Immature natural killer cell (primary cell): ENCODE results near the gene PCDH17. TPM values are rescaled to one million over a fixed set of nuclear protein-coding genes. Genes with fewer than 3 reads are reported as not detected.

ENCODE experiments used
- DNase-seq, 3 donors: peaks; one replicate each; pipeline ENCODE4 v3.0.0; 2022; ENCODE audit warnings: mixed read lengths in 1 of 3
- H3K27ac Mint-ChIP-seq, 6 donors: one replicate each; pipeline ENCODE4 v1.8.0; 2020; ENCODE audit warnings: mixed read lengths in 6 of 6, mild to moderate bottlenecking in 5 of 6, inconsistent platforms in 4 of 6, moderate library complexity in 3 of 6
- H3K27me3 Mint-ChIP-seq, 3 donors: one replicate each; pipeline ENCODE4 v1.8.0; 2020 to 2021; ENCODE audit warnings: low read depth in 3 of 3, mild to moderate bottlenecking in 3 of 3, mixed read lengths in 3 of 3, moderate library complexity in 3 of 3, inconsistent platforms in 1 of 3
- H3K36me3 Mint-ChIP-seq, 3 donors: one replicate each; pipeline ENCODE4 v1.8.0; 2020; ENCODE audit warnings: mixed read lengths in 3 of 3, inconsistent platforms in 2 of 3, mild to moderate bottlenecking in 2 of 3
- H3K4me1 Mint-ChIP-seq, 2 donors: one replicate each; pipeline ENCODE4 v1.8.0; 2020; ENCODE audit warnings: inconsistent platforms in 2 of 2, mild to moderate bottlenecking in 2 of 2, mixed read lengths in 2 of 2, moderate library complexity in 1 of 2
- H3K4me3 Mint-ChIP-seq, 5 donors: one replicate each; pipeline ENCODE4 v1.8.0; 2020; ENCODE audit warnings: mild to moderate bottlenecking in 5 of 5, mixed read lengths in 5 of 5, inconsistent platforms in 3 of 5, moderate library complexity in 3 of 5
- H3K9me3 Mint-ChIP-seq, 6 donors: one replicate each; pipeline ENCODE4 v1.8.0; 2020; ENCODE audit warnings: mild to moderate bottlenecking in 6 of 6, mixed read lengths in 6 of 6, inconsistent platforms in 4 of 6, moderate library complexity in 3 of 6
- polyA plus RNA-seq, 3 donors: library from polyadenylated mRNA; unstranded; fragments of 300-500 nt; fragmentation: Illumina TruSeq; gene quantifications; one replicate each; pipeline ENCODE4 v1.2.3, GENCODE V29; 2021

PCDH17 gene
- polyA plus RNA-seq, 3 donors from 2014 or later: not detected

DNA sequence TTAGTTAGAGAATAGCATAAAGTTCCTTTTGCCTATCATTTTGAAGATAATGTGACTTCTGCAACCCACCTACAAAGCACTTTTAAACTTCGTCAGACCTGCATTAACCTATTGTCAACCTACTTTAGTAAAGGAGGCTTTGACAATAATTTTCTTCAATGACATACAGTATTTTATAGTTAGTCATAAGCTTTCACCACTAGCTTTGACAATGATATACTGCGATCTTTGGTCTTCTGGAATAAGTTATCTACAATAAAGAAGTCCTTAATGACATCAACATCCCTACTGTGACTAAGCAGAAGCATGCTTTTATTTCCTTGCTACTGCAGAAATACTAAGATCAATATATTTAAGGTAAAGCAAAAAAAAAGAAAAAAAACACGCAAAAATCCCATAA lies 9.5 kb downstream of the PCDH17 start:
- Mint-ChIP-seq H3K4me1 (no peaks in the 10 kb centered on the region), H3K27me3 (peaks cover 0 to 2% (median 0%) of the 10 kb centered on the region in 3 donors), H3K4me3 (no peak overlapping the region), H3K9me3 (peaks cover 3 to 10% (median 9%) of the 10 kb centered on the region in 6 donors), H3K27ac (no peak overlapping the region), H3K36me3 (no peaks in the 10 kb centered on the region)
- DNase-seq: no peak

- H3K27me3 Mint-ChIP-seq: peaks cover 0 to 2% (median 0%) of the 10 kb centered on the region in 3 donors
- H3K9me3 Mint-ChIP-seq: peaks cover 0 to 20% (median 5%) of the 10 kb centered on the region in 6 donors
- H3K27ac Mint-ChIP-seq: no peak overlapping the region
- no peak overlapping the region for H3K4me3 Mint-ChIP-seq
- no peak for DNase-seq
- H3K36me3 Mint-ChIP-seq: no peaks in the 10 kb centered on the region
- no peaks in the 10 kb centered on the region for H3K4me1 Mint-ChIP-seq
Observed at GRCh38 chr13:57644106-57644505, 12.6 kb downstream of the PCDH17 start.

- H3K4me3 Mint-ChIP-seq: no peak overlapping the region
- H3K27me3 Mint-ChIP-seq: peaks cover 0 to 2% (median 0%) of the 10 kb centered on the region in 3 donors
- no peaks in the 10 kb centered on the region for H3K4me1 Mint-ChIP-seq
- H3K27ac Mint-ChIP-seq: no peak overlapping the region
- peaks cover 0 to 37% (median 6%) of the 10 kb centered on the region in 6 donors for H3K9me3 Mint-ChIP-seq
- H3K36me3 Mint-ChIP-seq: no peaks in the 10 kb centered on the region
- DNase-seq: no peak
Observed at GRCh38 chr13:57653229-57653989, 21.9 kb downstream of the PCDH17 start.

- Mint-ChIP-seq H3K4me3 (no peak overlapping the region), H3K27ac (no peak overlapping the region), H3K4me1 (no peaks in the 10 kb centered on the region), H3K9me3 (peaks cover 6 to 47% (median 25%) of the 10 kb centered on the region in 6 donors), H3K27me3 (peaks cover 0 to 2% (median 0%) of the 10 kb centered on the region in 3 donors), H3K36me3 (peaks cover 0 to 4% (median 0%) of the 10 kb centered on the region in 3 donors)
- no peak for DNase-seq
Observed at GRCh38 chr13:57665481-57665880, 33.9 kb downstream of the PCDH17 start.

DNA sequence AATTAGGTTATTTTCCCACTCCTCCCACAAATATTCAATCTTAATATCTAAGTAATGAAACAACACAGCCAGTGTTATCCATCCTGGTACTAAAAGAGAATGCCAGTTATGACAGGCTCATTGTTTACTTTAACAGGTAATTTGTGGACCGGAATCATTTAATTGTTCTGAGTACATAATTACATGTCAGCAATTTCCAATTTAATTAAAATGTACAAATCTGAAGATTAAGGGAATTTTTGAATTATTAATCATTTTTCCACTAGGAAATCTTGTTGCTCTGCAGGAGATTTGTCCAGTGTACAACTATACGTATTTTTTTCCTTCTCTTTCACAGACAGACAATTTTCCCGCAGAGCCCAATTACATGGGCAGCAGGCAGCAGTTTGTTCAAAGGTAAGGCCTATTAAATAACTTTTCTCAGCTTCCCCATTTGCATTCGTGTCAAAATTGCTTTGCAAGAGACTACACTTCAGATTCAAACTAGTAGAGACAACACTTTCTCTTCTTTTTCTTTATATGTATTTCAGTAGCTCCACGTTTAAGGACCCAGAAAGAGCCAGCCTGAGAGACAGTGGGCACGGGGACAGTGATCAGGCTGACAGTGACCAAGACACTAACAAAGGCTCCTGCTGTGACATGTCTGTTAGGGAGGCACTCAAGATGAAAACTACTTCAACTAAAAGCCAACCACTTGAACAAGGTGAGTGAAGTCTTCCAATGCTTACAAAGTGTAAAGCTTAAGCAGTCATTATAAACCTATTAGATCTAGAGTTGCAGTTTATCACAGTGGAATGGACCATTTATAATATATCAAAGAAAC lies 34.8 kb downstream of the PCDH17 start:
- no peaks in the 10 kb centered on the region for H3K4me1 Mint-ChIP-seq
- DNase-seq: no peak
- peaks cover 4 to 38% (median 23%) of the 10 kb centered on the region in 6 donors for H3K9me3 Mint-ChIP-seq
- no peak overlapping the region for H3K27ac Mint-ChIP-seq
- H3K27me3 Mint-ChIP-seq: peaks cover 0 to 2% (median 0%) of the 10 kb centered on the region in 3 donors
- no peak overlapping the region for H3K4me3 Mint-ChIP-seq
- peaks cover 0 to 4% (median 0%) of the 10 kb centered on the region in 3 donors for H3K36me3 Mint-ChIP-seq

DNA sequence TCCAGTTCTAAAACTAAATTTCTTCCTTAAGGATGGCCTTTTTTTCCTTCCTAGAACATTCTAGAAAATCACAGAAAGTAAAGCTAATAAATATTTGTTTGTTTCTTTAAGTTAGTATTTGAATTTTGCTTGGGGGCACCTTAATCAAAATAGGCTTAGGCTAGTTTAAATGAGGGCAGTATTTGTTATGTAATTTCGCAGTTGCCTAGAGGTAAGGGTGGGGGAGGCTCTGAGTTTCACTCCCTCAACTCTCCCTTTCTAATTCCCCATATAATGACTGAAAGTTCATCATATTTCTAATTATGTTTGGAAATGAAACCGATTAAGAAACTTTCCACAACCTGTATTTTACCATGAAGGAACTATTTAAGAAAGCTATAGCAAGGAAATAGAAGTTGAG lies 40.6 kb downstream of the PCDH17 start:
- Mint-ChIP-seq H3K4me3 (no peak overlapping the region), H3K27me3 (peaks cover 0 to 2% (median 0%) of the 10 kb centered on the region in 3 donors), H3K36me3 (no peaks in the 10 kb centered on the region)

DNA sequence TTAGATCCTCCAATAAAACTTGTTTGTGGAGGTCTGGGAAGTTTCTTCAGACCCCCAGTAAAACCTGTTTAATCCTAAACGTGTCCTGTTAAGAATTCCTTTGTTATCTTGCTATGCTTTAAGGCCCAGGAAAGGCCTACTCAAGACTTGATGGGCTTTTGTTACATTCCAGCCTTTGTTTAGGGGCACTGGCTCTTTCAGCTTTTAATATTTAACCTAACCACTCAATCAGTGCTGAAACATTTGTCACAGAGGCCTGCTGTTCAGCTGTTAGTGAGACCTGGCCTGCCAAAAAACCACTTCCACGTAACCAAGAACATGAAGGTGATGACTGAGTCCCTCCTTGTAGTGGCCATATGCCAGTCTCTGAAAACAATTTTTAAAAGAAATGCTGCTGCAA lies 41.7 kb downstream of the PCDH17 start:
- H3K27me3 Mint-ChIP-seq: peaks cover 0 to 2% (median under 1%) of the 10 kb centered on the region in 3 donors
- H3K36me3 Mint-ChIP-seq: no peaks in the 10 kb centered on the region
- H3K4me1 Mint-ChIP-seq: no peaks in the 10 kb centered on the region
- no peak for DNase-seq
- H3K9me3 Mint-ChIP-seq: peaks cover 5 to 39% (median 24%) of the 10 kb centered on the region in 6 donors
- no peak overlapping the region for H3K27ac Mint-ChIP-seq
- H3K4me3 Mint-ChIP-seq: no peak overlapping the region

More for the DNA sequence above, 40.6 kb downstream of the PCDH17 start:
- Mint-ChIP-seq H3K4me1 (no peaks in the 10 kb centered on the region), H3K27ac (no peak overlapping the region), H3K9me3 (peaks cover 5 to 28% (median 20%) of the 10 kb centered on the region in 6 donors)
- DNase-seq: no peak

DNA sequence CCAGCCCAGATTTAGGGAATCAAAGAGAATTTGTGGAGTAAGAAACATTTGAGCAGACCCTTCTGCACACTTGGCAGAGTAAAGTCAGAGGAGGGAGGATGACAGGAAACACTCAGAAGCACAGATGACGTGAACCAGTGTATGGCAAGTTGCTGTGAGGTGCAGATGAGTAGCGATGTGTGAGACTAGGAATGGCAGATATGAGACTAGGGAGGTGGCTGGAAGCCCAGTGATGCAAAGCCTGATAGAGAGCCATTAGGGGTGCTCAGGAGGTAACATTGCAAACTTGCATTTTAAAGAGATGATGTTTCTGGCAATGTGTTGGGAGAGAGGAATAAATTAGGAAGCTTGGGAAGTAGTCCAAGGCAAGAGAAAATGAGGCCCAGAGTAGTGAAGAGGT lies 44.0 kb downstream of the PCDH17 start:
- H3K27ac Mint-ChIP-seq: no peak overlapping the region
- H3K36me3 Mint-ChIP-seq: no peaks in the 10 kb centered on the region
- peaks cover 3 to 50% (median 22%) of the 10 kb centered on the region in 6 donors for H3K9me3 Mint-ChIP-seq
- no peak for DNase-seq
- H3K4me1 Mint-ChIP-seq: no peaks in the 10 kb centered on the region
- peaks cover 0 to 1% (median 0%) of the 10 kb centered on the region in 3 donors for H3K27me3 Mint-ChIP-seq
- no peak overlapping the region for H3K4me3 Mint-ChIP-seq

DNA sequence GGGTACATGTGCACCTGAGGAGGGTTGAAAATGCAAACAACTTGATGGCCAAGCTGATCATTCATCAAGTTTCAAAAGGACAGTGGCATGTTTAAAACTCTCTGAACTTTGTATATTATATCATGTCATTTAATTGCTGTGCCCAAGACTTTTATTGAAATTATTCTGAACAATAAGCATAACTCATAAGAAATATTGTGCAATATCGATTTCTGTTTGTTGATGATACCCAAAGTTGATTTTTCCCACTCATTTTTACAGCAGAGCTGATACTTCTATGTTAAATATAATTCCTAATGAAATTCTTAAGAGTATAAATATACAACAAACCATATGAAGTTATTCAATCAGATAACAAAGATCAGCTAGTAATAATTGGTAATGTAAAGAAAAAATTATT lies 49.1 kb downstream of the PCDH17 start:
- Mint-ChIP-seq H3K9me3 (peaks cover 6 to 54% (median 23%) of the 10 kb centered on the region in 6 donors), H3K4me1 (no peaks in the 10 kb centered on the region), H3K36me3 (no peaks in the 10 kb centered on the region), H3K4me3 (no peak overlapping the region), H3K27me3 (peaks cover 0 to 3% (median 2%) of the 10 kb centered on the region in 3 donors), H3K27ac (no peak overlapping the region)
- no peak for DNase-seq

- Mint-ChIP-seq H3K27ac (no peak overlapping the region), H3K4me3 (no peak overlapping the region), H3K36me3 (no peaks in the 10 kb centered on the region), H3K9me3 (peaks cover 6 to 43% (median 20%) of the 10 kb centered on the region in 6 donors), H3K27me3 (peaks cover 0 to 3% (median 2%) of the 10 kb centered on the region in 3 donors), H3K4me1 (no peaks in the 10 kb centered on the region)
- no peak for DNase-seq
Observed at GRCh38 chr13:57682128-57682716, 50.7 kb downstream of the PCDH17 start.

DNA sequence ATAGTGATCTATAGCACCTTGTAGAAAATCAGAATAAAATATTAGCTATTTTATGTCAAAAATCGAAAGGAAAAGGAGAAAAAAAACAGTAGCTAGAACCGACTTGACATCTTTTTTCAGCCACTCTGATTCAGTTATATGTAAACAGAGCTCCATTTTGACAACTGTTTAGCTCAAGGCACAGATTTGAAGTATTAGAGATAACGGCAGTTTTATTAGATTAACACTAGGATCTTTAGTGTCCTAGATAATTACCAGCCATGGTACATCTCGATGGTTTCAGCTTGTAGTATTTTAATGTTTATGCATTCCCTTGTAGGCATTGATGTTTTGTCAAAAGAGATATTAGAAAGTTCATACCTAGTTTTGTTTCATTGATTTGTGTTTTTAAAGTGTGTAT lies 67.3 kb downstream of the PCDH17 start:
- Mint-ChIP-seq H3K27me3 (peaks cover 0 to 2% (median 0%) of the 10 kb centered on the region in 3 donors), H3K4me1 (no peaks in the 10 kb centered on the region), H3K9me3 (peaks cover 1 to 37% (median 15%) of the 10 kb centered on the region in 6 donors), H3K36me3 (no peaks in the 10 kb centered on the region), H3K4me3 (no peak overlapping the region), H3K27ac (no peak overlapping the region)
- no peak for DNase-seq

GRCh38 chr13:57704031-57704430 lies 72.5 kb downstream of the PCDH17 start:
- no peaks in the 10 kb centered on the region for H3K36me3 Mint-ChIP-seq
- no peaks in the 10 kb centered on the region for H3K4me1 Mint-ChIP-seq
- DNase-seq: no peak
- no peak overlapping the region for H3K4me3 Mint-ChIP-seq
- no peaks in the 10 kb centered on the region for H3K27me3 Mint-ChIP-seq
- peaks cover 1 to 39% (median 11%) of the 10 kb centered on the region in 6 donors for H3K9me3 Mint-ChIP-seq
- no peak overlapping the region for H3K27ac Mint-ChIP-seq

DNA sequence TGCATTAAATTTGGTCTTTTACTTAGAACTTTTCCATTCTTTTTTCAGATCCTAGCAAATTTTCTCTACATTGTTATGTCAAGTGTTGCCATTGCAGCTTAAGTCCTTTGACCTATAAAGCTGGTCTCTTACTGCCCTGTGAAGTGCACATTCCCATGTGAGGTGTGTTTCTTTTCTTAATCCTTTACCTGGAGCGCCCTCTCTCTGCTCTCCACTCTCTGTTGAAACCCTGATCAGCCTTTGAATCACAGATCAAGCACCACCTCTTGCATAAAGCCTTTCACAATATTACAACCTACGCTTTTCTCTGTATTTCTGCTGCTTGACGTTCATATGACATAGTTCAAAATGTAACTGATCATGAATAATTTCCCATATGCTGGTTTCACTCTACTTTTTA lies 84.8 kb downstream of the PCDH17 start:
- no peak overlapping the region for H3K27ac Mint-ChIP-seq
- no peak for DNase-seq
- H3K4me3 Mint-ChIP-seq: no peak overlapping the region
- H3K36me3 Mint-ChIP-seq: no peaks in the 10 kb centered on the region
- no peaks in the 10 kb centered on the region for H3K27me3 Mint-ChIP-seq
- peaks cover 0 to 22% (median 5%) of the 10 kb centered on the region in 6 donors for H3K9me3 Mint-ChIP-seq
- H3K4me1 Mint-ChIP-seq: no peaks in the 10 kb centered on the region
